ENCODE measurements around the gene ATP2C1. TPM values are rescaled to one million over a fixed set of nuclear protein-coding genes. Genes with fewer than 3 reads are reported as not detected.

The ATP2C1 gene
- total RNA-seq, 1 donor: 136 TPM

- no peak for TF ChIP-seq CTCF (IDR thresholded peaks at IDR 0.05; ENCODE audit: insufficient read depth, low read depth, low read length)
- DNase-seq (ENCODE audit: low read depth): no peak
- H3K4me3 ChIP-seq (ENCODE audit: low read depth, low read length): no peak overlapping the region
Observed at GRCh38 chr3:130903412-130903908, 9.6 kb downstream of the ATP2C1 start.

DNA sequence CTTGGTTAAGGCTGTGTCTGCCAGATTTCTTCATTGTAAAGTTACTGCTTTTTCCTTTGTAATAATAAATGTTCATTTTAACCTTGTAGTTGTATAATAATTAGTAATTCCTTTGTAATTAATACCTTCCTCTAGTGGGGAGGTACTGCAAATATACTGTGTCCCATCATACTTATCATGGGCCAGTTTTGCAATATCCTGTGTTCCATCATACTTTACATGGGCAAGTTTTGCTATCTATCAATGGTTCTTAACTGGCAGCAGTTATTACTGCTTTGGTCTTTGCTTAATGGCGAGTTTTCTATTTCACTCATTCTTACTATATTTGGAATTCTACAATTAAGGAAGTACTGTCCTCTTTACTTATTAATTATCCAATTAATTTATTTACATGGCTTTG is 10.6 kb downstream of the ATP2C1 start:
- no peak for TF ChIP-seq CTCF (IDR thresholded peaks at IDR 0.05; ENCODE audit: insufficient read depth, low read depth, low read length)
- DNase-seq (ENCODE audit: low read depth): peak; percentile 37
- no peak overlapping the region for H3K4me3 ChIP-seq (ENCODE audit: low read depth, low read length)

DNA sequence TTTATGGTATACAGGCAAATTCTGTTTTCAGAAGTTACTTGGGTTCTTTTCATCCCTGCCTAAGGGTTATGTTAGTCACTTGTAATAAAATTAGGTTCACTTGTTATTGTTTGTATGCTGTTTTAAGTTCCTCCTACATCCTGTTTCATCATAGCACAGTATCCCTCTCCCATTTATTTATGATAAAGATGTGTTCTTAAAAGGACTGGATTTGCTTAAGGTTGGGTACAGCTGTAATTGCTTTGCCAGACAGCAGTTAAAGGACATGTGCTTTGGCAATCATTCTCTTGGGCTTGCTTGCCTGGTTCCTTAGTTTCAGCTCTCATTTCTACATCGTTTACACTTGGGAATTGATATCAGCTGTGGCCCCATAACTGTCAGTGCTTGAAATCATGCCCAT is 11.7 kb downstream of the ATP2C1 start:
- peak overlapping the region; percentile 24 for H3K4me3 ChIP-seq (ENCODE audit: low read depth, low read length)
- no peak for TF ChIP-seq CTCF (IDR thresholded peaks at IDR 0.05; ENCODE audit: insufficient read depth, low read depth, low read length)
- DNase-seq (ENCODE audit: low read depth): peak; percentile 95

DNA sequence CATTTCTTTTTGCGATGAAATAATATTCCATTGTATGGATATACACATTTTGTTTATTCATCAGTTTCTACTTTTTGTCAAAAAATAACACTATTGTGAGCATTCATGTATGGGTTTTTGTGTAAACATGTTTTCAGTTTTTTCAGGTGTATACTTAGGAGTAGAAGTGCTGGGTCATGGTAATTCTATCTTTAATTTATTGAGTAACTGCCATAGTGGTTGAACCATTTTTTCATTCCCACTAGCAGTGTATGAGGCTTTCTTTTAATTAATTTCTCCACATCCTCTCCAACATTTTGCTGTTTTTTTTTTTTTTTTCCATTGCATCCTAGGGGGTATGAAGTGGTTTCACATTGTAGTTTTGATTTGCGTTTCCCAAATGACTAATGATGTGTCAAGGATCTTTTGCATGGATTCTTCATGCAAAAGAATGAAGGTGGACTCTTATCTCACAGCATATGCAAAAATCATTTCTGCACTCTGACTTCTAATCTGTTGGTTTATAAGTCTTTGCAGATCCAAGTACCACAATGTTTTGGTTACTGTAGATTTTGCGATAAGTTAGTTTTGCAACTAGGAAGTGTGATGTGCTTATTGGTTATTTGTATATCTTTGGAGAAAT is 12.6 kb downstream of the ATP2C1 start:
- no peak for TF ChIP-seq CTCF (IDR thresholded peaks at IDR 0.05; ENCODE audit: insufficient read depth, low read depth, low read length)
- peak; percentile 80 for DNase-seq (ENCODE audit: low read depth)
- H3K4me3 ChIP-seq (ENCODE audit: low read depth, low read length): peak overlapping the region; percentile 7

GRCh38 chr3:130907500-130907899 is 13.6 kb downstream of the ATP2C1 start:
- no peak overlapping the region for H3K4me3 ChIP-seq (ENCODE audit: low read depth, low read length)
- DNase-seq (ENCODE audit: low read depth): no peak
- TF ChIP-seq CTCF (IDR thresholded peaks at IDR 0.05; ENCODE audit: insufficient read depth, low read depth, low read length): no peak

DNA sequence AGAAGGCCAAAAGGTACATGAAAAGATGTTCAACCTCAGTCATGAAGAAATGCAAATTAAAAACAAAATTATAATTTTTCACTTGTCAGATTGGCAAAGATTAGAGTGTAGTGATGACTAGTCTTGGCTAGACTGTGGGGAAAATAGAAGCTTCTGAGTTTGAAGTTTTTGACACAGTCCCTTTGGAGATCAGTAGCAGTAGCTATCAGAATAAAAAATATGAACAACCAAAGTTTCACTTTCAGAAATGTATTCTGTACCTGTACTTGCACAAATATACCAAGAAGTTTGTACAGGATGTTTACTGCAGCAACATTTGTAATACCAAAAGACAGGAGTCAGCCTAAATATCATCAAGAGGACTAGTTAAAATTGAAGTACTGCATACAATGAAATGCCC is 14.1 kb downstream of the ATP2C1 start:
- H3K4me3 ChIP-seq (ENCODE audit: low read depth, low read length): no peak overlapping the region
- no peak for TF ChIP-seq CTCF (IDR thresholded peaks at IDR 0.05; ENCODE audit: insufficient read depth, low read depth, low read length)
- DNase-seq (ENCODE audit: low read depth): no peak

Data from fibroblast of villous mesenchyme (primary cell).